ENCODE data around the gene CALD1. TPM values are rescaled to one million over a fixed set of nuclear protein-coding genes. Genes with fewer than 3 reads are reported as not detected.

Gene CALD1
- total RNA-seq, 1 donor from 2014 or later: 118 TPM

- no peak overlapping the region for H3K9ac ChIP-seq
- no peaks in the 10 kb centered on the region for H3K79me2 ChIP-seq (ENCODE audit: low read depth)
- Mint-ChIP-seq H3K27ac (no peak overlapping the region), H3K36me3 (no peaks in the 10 kb centered on the region), H3K4me1 (peaks cover 4% of the 10 kb centered on the region), H3K4me3 (no peak overlapping the region), H3K27me3 (ENCODE audit: insufficient read depth, low read depth) (peaks cover 2% of the 10 kb centered on the region), H3K9me3 (peaks cover 2% of the 10 kb centered on the region)
- H2AFZ ChIP-seq (replicated peaks): no peak overlapping the region
- peaks cover 4% of the 10 kb centered on the region for H3K4me1 ChIP-seq
- no peaks in the 10 kb centered on the region for H3K36me3 ChIP-seq
- TF ChIP-seq EZH2phosphoT487 (IDR thresholded peaks at IDR 0.05): no peak
- TF ChIP-seq EZH2 (IDR thresholded peaks at IDR 0.05): no peak
- no peak for TF ChIP-seq CTCF (IDR thresholded peaks at IDR 0.05)
- H3K4me3 ChIP-seq: no peak overlapping the region
- H3F3A ChIP-seq (ENCODE audit: low read depth): peaks cover 2% of the 10 kb centered on the region
- H4K20me1 ChIP-seq (ENCODE audit: low read depth): no peaks in the 10 kb centered on the region
- H3K4me2 ChIP-seq: no peak overlapping the region
- H3K27ac ChIP-seq: no peak overlapping the region
- DNase-seq (ENCODE audit: low spot score): no peak
- H3K27me3 ChIP-seq: no peaks in the 10 kb centered on the region
- no peaks in the 10 kb centered on the region for H3K9me3 ChIP-seq (ENCODE audit: low read depth)
These were observed 6.3 kb upstream of the CALD1 start for GRCh38 chr7:134773164-134773563.

GRCh38 chr7:134774119-134774518, 5.3 kb upstream of the CALD1 start:
- H2AFZ ChIP-seq (replicated peaks): peak overlapping the region; percentile 77
- peaks cover 12% of the 10 kb centered on the region for H3F3A ChIP-seq (ENCODE audit: low read depth)
- peaks cover 13% of the 10 kb centered on the region for H3K4me1 ChIP-seq
- H3K9ac ChIP-seq: no peak overlapping the region
- Mint-ChIP-seq H3K4me3 (no peak overlapping the region), H3K36me3 (no peaks in the 10 kb centered on the region), H3K9me3 (peaks cover 2% of the 10 kb centered on the region), H3K4me1 (peaks cover 13% of the 10 kb centered on the region), H3K27me3 (ENCODE audit: insufficient read depth, low read depth) (peaks cover 2% of the 10 kb centered on the region), H3K27ac (no peak overlapping the region)
- DNase-seq (ENCODE audit: low spot score): no peak
- H3K36me3 ChIP-seq: no peaks in the 10 kb centered on the region
- H4K20me1 ChIP-seq (ENCODE audit: low read depth): no peaks in the 10 kb centered on the region
- H3K27ac ChIP-seq: no peak overlapping the region
- TF ChIP-seq EZH2phosphoT487 (IDR thresholded peaks at IDR 0.05) (no peak), EZH2 (IDR thresholded peaks at IDR 0.05) (no peak), CTCF (IDR thresholded peaks at IDR 0.05) (no peak)
- no peaks in the 10 kb centered on the region for H3K27me3 ChIP-seq
- H3K79me2 ChIP-seq (ENCODE audit: low read depth): no peaks in the 10 kb centered on the region
- no peak overlapping the region for H3K4me2 ChIP-seq
- no peak overlapping the region for H3K4me3 ChIP-seq
- H3K9me3 ChIP-seq (ENCODE audit: low read depth): no peaks in the 10 kb centered on the region

- H3K9me3 ChIP-seq (ENCODE audit: low read depth): no peaks in the 10 kb centered on the region
- H3K27ac ChIP-seq: no peak overlapping the region
- H2AFZ ChIP-seq (replicated peaks): no peak overlapping the region
- Mint-ChIP-seq H3K4me3 (no peak overlapping the region), H3K36me3 (no peaks in the 10 kb centered on the region), H3K9me3 (peaks cover 2% of the 10 kb centered on the region), H3K4me1 (peaks cover 33% of the 10 kb centered on the region), H3K27ac (peak overlapping the region; percentile 5), H3K27me3 (ENCODE audit: insufficient read depth, low read depth) (no peaks in the 10 kb centered on the region)
- no peaks in the 10 kb centered on the region for H3K27me3 ChIP-seq
- no peaks in the 10 kb centered on the region for H3K36me3 ChIP-seq
- no peak overlapping the region for H3K4me2 ChIP-seq
- H4K20me1 ChIP-seq (ENCODE audit: low read depth): no peaks in the 10 kb centered on the region
- no peak overlapping the region for H3K9ac ChIP-seq
- peaks cover 22% of the 10 kb centered on the region for H3K4me1 ChIP-seq
- DNase-seq (ENCODE audit: low spot score): no peak
- H3K79me2 ChIP-seq (ENCODE audit: low read depth): peaks cover 13% of the 10 kb centered on the region
- TF ChIP-seq EZH2phosphoT487 (IDR thresholded peaks at IDR 0.05): no peak
- TF ChIP-seq EZH2 (IDR thresholded peaks at IDR 0.05): no peak
- TF ChIP-seq CTCF (IDR thresholded peaks at IDR 0.05): no peak
- H3F3A ChIP-seq (ENCODE audit: low read depth): peaks cover 13% of the 10 kb centered on the region
- H3K4me3 ChIP-seq: no peak overlapping the region
These were observed 2.0 kb upstream of the CALD1 start for GRCh38 chr7:134777470-134777869.

Data from neural progenitor cell (in vitro differentiated cells).